DMS 273 (cell line): ENCODE results near the gene OR6P1.

Experiments
- DNase-seq: peaks from one replicate; lab custom pipeline; 2025; ENCODE audit not compliant: unreplicated experiment; lab: John Stamatoyannopoulos, UW

OR6P1 gene

DNA sequence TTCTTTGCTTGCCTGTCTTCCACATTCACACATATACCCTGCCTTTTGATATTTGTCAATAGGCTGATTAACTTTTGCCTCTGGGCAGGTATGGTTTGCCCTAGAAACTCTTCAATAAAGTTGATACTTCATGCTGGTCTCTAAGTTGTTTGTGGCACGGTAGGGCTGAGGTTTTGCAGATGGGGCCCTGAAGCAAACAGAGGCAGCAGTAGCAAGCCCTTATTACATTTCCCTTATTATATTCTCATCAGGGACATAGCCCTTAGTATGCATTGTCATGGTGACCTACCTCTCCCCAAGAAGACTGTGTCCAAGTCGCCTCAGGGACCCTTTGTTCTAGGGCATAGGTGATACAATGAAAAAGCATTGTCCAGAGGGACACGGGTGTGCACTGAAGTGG lies at the start of gene OR6P1:
OR6P1 (minus strand) TSS at position 101 of the 400 bp plus-strand sequence. CDS start 6,976 bp downstream, outside the sequence.
- DNase-seq = no peak

DNA sequence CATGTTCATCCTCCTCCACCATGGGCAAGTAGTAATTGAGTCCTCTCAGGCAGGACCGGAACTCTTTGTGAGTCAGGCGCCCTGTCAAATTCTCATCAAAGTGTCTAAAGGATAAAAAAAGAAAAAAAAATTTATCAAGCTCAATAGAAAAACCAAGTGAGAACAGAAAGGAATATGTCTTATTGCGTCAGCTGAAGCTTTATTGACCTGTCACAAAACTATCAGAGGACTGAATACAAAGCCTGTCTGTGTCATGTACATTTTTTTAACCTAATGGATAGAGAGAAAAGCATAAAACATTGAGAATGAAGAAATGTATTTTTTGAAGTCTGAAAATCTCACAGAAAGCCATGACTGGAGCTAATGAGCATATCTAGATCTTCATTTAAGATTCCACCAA lies 43.4 kb upstream of the OR6P1 start:
- DNase-seq = no peak

DNA sequence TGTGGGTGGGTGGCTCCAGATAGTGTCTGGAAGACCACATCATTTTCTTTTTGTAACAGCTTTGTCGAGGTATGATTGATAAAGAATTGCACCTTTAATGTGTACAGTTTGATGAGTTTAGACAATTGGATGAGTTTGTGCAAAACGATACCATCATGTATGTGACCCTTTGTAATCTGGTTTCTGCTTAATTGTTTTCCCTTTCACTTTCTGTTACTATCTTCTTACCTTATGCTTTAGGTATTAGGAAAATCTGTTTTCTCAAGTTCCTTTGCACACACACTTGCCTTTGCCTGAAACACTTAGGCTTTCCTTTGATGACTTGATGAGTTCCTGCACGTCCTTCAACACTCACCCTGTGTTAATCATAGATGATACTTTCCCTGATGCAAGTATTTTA lies 41.5 kb upstream of the OR6P1 start:
- DNase-seq = no peak

- DNase-seq = no peak
Observed at GRCh38 chr1:158607296-158607695, 36.9 kb upstream of the OR6P1 start.

GRCh38 chr1:158604968-158605367 lies 34.6 kb upstream of the OR6P1 start, which contains the start of gene OR10Z1:
Gene OR10Z1, plus strand, starts transcription at chr1:158605268. Its CDS starts 1,171 bp downstream, at chr1:158606439.
- no peak for DNase-seq

DNA sequence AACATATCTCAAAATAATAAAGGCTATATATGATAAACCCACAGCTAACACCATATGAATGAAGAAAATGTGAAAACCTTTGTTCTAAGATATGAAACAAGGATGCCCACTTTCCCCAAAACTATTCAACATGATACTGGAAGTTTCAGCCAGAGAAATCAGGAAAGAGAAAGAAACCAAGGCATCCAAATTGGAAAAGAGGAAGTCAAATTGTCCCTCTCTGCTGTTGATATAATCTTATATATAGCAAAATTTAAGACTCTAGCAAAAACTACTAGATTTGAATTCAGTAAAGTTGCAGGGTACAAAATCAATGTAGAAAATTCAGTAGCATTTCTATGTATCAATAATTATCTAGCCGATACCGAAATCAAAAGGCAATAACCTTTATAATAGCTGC lies 30.4 kb upstream of the OR6P1 start:
- no peak for DNase-seq

GRCh38 chr1:158586942-158587341 lies 16.6 kb upstream of the OR6P1 start:
- DNase-seq = no peak

- no peak for DNase-seq
Observed at GRCh38 chr1:158583962-158584361, 13.6 kb upstream of the OR6P1 start.

- no peak for DNase-seq
Observed at GRCh38 chr1:158579733-158580132, 9.4 kb upstream of the OR6P1 start, which contains the start of gene OR10X1. Gene OR10X1, minus strand, starts transcription at chr1:158579899. Its CDS starts 0 bp downstream, at chr1:158579899.

GRCh38 chr1:158577561-158577960 lies 7.2 kb upstream of the OR6P1 start:
- no peak for DNase-seq

DNA sequence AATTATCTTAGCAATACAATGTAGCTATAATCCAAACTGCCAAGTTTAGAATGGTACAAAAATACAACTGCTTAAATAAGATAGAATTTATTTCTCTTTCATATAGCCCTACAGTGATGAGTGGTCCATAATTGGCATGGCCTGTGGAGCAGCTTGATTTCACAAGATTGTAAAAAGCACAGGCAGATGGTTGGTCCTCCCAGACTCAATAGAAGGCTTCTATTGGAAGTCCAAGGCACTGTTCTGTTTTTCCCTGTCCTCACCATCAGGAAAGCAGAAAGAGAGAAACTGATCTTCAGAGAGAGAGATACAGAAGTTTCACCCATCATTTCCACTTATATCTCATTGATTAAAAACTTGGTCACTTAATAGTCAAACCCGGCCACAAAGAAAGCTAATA lies 1.8 kb upstream of the OR6P1 start:
- no peak for DNase-seq

- no peak for DNase-seq
Observed at GRCh38 chr1:158564608-158565007, 5.8 kb downstream of the OR6P1 start.

- DNase-seq = no peak
Observed at GRCh38 chr1:158563853-158564252, 6.5 kb downstream of the OR6P1 start.

DNA sequence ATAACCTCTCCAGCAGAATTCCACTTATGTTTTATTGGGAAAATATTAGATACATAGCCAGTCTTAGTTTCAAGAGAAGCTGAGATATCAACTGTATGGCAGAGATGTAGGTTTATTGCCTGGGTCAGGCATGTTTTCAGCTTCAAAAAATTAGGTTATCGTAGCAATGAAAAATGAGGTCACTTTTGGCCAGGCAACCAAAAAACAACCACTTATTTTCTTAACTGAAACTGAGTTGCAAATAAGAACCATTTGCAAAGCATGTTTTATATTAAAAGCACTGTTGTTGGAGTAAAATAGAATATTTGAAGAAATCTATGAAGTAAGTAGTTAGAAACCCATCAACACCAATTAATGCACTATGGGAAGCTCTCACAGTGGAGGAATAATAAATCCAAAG lies 10.7 kb downstream of the OR6P1 start:
- DNase-seq = no peak

DNA sequence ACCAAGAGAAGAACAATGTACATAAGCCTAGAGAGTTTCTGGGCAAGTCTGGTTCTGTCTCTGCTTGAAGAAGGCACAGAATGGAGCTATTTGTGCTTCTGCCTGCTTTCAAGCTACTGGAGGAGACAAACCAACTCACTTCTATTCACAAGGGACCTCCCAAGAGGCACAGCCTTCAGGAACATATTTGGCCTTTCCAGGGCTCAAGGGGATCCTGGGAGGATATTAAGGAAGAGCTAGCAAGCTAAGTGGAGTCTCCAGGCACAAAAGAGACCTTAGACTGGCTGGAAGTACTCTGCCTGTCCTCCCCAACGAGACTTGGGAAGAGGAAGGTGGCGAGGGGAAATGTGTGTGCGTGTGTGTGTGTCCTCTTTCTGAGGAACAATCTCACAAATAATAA lies 16.0 kb downstream of the OR6P1 start, which contains the start of gene OR6Y1:
OR6Y1 (minus strand) TSS at position 54 of the 400 bp plus-strand sequence. CDS start 6,300 bp downstream, outside the sequence.
- no peak for DNase-seq

GRCh38 chr1:158552296-158552695 lies 18.1 kb downstream of the OR6P1 start:
- no peak for DNase-seq

GRCh38 chr1:158547533-158547932 lies 22.8 kb downstream of the OR6P1 start:
- DNase-seq = no peak

GRCh38 chr1:158537609-158538008 lies 32.8 kb downstream of the OR6P1 start:
- no peak for DNase-seq

DNA sequence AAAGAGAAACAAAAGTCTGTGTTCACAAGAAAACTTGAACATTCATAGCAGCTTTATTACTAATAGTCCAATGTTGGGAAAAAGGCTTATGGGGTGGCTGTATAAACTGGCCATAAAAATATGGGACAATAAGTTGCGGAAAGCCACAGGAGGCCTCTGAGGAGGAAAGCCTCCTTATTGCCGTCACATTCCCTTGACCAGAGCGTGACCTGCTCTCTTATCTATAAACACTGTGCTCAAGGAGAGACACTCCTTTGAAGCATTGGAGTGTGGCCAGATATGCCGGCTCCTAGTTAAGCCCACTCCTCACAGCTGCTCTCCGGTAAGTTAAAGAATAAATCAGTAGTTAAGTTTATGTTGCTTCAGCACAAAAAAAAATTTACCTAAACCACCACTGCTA lies 35.9 kb downstream of the OR6P1 start:
- DNase-seq = no peak

DNA sequence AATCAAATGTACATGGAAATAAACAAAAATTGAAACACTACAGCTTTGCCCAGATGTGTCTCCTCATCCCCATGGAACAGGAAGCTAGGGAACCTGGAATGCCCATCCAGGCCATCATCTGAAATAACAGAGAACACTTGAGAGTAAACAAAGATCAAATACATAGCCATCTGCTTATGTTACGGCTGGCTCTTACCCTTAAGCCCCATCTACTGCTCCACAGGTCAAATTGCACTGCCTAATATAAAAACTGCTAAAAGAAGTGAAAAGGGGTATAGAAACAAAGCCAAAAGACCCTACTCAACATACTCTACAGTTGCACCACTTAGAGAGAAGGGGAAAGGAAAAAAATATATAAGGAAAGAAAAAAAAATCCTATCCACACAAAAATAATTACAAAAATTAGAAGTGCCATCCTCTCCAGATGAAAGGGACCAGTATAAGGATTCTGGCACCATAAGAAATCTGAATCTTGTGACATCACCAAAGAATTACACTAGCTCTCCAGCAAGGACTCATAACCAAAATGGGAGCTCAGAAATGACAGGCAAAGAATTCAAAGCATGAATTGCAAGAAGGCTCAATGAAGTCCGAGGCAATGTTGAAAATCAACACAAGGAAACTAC lies 43.1 kb downstream of the OR6P1 start:
- peak; percentile 26 for DNase-seq

DNA sequence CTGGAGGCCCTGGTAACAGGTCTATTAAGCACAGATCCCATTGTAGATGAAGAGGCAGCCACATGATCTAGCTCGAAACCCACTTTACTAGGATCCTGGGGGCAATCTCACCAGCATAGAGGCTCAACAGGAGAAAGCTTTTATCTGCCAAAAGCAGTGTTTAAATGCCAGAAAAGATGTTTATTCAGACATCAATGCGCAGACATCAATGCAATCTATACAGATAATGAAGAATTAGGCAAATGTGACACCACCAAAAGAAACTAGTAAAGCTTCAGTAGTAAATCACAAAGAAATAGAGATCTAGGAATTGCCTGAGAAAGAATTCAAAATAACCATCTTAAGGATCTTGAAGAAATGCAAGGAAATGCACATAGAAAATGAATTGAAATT lies 48.7 kb downstream of the OR6P1 start:
- DNase-seq = no peak

DNA sequence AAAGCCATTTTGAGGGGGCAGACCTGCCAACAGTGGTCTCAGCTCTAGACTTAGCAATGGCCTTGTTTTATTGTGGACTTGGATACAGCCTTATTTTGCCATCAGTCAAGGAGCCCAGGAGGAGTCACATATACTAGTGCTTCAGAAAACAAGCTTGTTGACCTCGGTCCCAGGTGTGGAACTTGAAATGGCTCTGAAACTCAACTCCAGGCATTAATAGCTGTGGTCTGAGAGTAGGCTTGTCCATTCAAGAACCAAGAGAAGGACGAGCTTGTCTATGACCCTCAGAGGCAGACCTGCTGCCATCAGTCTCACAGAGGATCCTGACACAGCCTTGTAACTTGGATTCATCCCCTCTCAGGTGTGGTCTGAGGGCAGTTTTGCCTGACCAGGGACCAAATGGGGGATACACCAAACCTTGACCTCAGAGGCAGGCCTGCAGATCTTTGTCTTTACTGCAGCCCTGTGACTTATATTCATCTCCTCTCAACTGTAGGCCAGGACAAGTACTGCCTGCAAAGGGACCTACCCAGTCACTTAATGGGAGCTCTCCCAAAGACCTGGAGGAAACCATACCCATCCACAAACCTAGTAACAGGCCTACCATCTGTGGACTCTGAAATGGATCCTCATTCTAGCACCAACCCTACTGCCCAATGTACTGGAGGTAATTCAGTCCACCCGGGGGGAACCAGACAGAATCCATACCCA lies 49.3 kb downstream of the OR6P1 start:
- DNase-seq = no peak
